HepG2 (cell line): ENCODE data around the gene MYADML2. TPM values are rescaled to one million over a fixed set of nuclear protein-coding genes. Genes with fewer than 3 reads are reported as not detected.

Experiments
- ADNP ChIP-seq: sonication (generic); formaldehyde crosslinking; IDR thresholded peaks from 2 replicates; pipeline ENCODE4 v1.4.0; 2020; ENCODE audit warnings: missing genetic modification reagents
- BHLHE40 ChIP-seq: IDR thresholded peaks from 2 replicates; pipeline ENCODE4 v1.6.1; 2011; ENCODE audit warnings: low read length, improper control_type of control experiment
- CBX2 ChIP-seq, 2 experiments: fragments of 200-600 bp in 1 of 2; sonication (generic); formaldehyde crosslinking in 1 of 2; IDR thresholded peaks; 2 replicates each; pipeline versions ENCODE4 v1.7.0 to v1.8.1; 2018 to 2022; ENCODE audit warnings: low read depth in 2 of 2, low read length in 1 of 2, mild to moderate bottlenecking in 1 of 2, missing genetic modification reagents in 1 of 2
- CHCHD3 ChIP-seq: sonication (generic); formaldehyde crosslinking; IDR thresholded peaks from 2 replicates; pipeline ENCODE4 v1.8.0; 2022; ENCODE audit warnings: mild to moderate bottlenecking, missing genetic modification reagents, moderate library complexity
- DBP ChIP-seq: sonication (generic); formaldehyde crosslinking; IDR thresholded peaks from 2 replicates; pipeline ENCODE4 v1.4.0; 2020; ENCODE audit warnings: missing genetic modification reagents; ENCODE audit errors: not compliant biosample characterization
- DR1 ChIP-seq: sonication (generic); formaldehyde crosslinking; IDR thresholded peaks from 2 replicates; pipeline ENCODE4 v1.8.0; 2021; ENCODE audit warnings: mild to moderate bottlenecking, missing genetic modification reagents, inconsistent platforms
- GPBP1L1 ChIP-seq: sonication (generic); formaldehyde crosslinking; IDR thresholded peaks from 2 replicates; pipeline ENCODE4 v1.5.0; 2020; ENCODE audit warnings: mild to moderate bottlenecking, missing genetic modification reagents
- JARID2 ChIP-seq: sonication (generic); formaldehyde crosslinking; IDR thresholded peaks from 2 replicates; pipeline ENCODE4 v1.8.1; 2023; ENCODE audit warnings: missing genetic modification reagents, inconsistent platforms; ENCODE audit not compliant: insufficient replicate concordance
- NCOA2 ChIP-seq: sonication (generic); formaldehyde crosslinking; IDR thresholded peaks from 2 replicates; pipeline ENCODE4 v1.8.0; 2022; ENCODE audit warnings: inconsistent platforms
- THAP7 ChIP-seq: sonication (generic); formaldehyde crosslinking; IDR thresholded peaks from 2 replicates; pipeline ENCODE4 v1.8.1; 2023; ENCODE audit warnings: mild to moderate bottlenecking, missing genetic modification reagents
- ZBTB2 ChIP-seq: sonication (generic); formaldehyde crosslinking; IDR thresholded peaks from 2 replicates; pipeline ENCODE4 v1.8.0; 2022; ENCODE audit warnings: low read depth, missing genetic modification reagents
- ZBTB44 ChIP-seq: sonication (generic); formaldehyde crosslinking; IDR thresholded peaks from 2 replicates; pipeline ENCODE4 v1.4.0; 2020; ENCODE audit warnings: missing genetic modification reagents
- ZNF33A ChIP-seq: sonication (generic); formaldehyde crosslinking; IDR thresholded peaks from 2 replicates; pipeline ENCODE4 v1.5.1; 2020; ENCODE audit warnings: missing genetic modification reagents, mild to moderate bottlenecking, moderate library complexity, borderline replicate concordance
- ZNF441 ChIP-seq: sonication (generic); formaldehyde crosslinking; IDR thresholded peaks from 2 replicates; pipeline ENCODE4 v1.7.0; 2021; ENCODE audit warnings: missing genetic modification reagents, borderline replicate concordance
- ZNF549 ChIP-seq: sonication (generic); formaldehyde crosslinking; IDR thresholded peaks from 2 replicates; pipeline ENCODE4 v1.5.0; 2020; ENCODE audit warnings: missing genetic modification reagents
- ZNF562 ChIP-seq: sonication (generic); formaldehyde crosslinking; IDR thresholded peaks from 2 replicates; pipeline ENCODE4 v1.8.0; 2022; ENCODE audit warnings: missing genetic modification reagents, borderline replicate concordance
- ZNF577 ChIP-seq: sonication (generic); formaldehyde crosslinking; IDR thresholded peaks from 2 replicates; pipeline ENCODE4 v1.4.0; 2020; ENCODE audit warnings: mild to moderate bottlenecking, low read depth, missing genetic modification reagents, borderline replicate concordance
- ZNF770 ChIP-seq: sonication (generic); formaldehyde crosslinking; IDR thresholded peaks from 2 replicates; pipeline ENCODE4 v1.5.0; 2020; ENCODE audit warnings: mild to moderate bottlenecking, missing genetic modification reagents
- ZNF788 ChIP-seq: sonication (generic); formaldehyde crosslinking; IDR thresholded peaks from 2 replicates; pipeline ENCODE4 v1.5.0; 2020; ENCODE audit warnings: mild to moderate bottlenecking, missing genetic modification reagents, borderline replicate concordance
- ZNF792 ChIP-seq: IDR thresholded peaks from 2 replicates; pipeline ENCODE4 v1.6.1; 2016
- polyA plus RNA-seq, 8 experiments: library from polyadenylated mRNA; depleted of rRNA in 3 of 8; stranded (reverse) in 7 of 8; unstranded in 1 of 8; fragments of >200 nt; fragmentation: Illumina TruSeq in 4 of 8; extraction: Trizol in 4 of 8; gene quantifications; 2 replicates each; pipeline versions ENCODE4 v1.2.1 to v1.2.3, GENCODE V29; 2011 to 2016; ENCODE audit warnings: low read depth in 4 of 8, missing spikeins in 1 of 8, mixed read lengths in 1 of 8; ENCODE audit not compliant: insufficient read depth in 1 of 8
- total RNA-seq, 5 experiments: library from RNA; depleted of rRNA; stranded (reverse); fragments of >200 nt; fragmentation: Illumina TruSeq; extraction: Trizol; gene quantifications; 2 replicates each; pipeline ENCODE4 v1.2.3, GENCODE V29; 2016; ENCODE audit warnings: low read depth in 1 of 5

The MYADML2 gene
- total and polyA plus RNA-seq, 2 of the 13 experiments (the other 11 are each of a cell fraction or from before 2014, with no cell fraction given), result not detected

GRCh38 chr17:81962499-81963441, 15.7 kb upstream of the MYADML2 start (continued):
- no peak for TF ChIP-seq DBP (CRISPR knock-in tag)
- TF ChIP-seq ZNF788 (CRISPR knock-in tag), result no peak
- no peak for TF ChIP-seq ZNF562 (CRISPR knock-in tag)
- TF ChIP-seq ZNF577 (CRISPR knock-in tag), result no peak
- no peak for TF ChIP-seq ADNP (CRISPR knock-in tag)
- no peak for TF ChIP-seq GPBP1L1
- no peak for TF ChIP-seq DR1 (CRISPR knock-in tag)
- no peak for TF ChIP-seq ZNF792 (CRISPR knock-in tag)
- TF ChIP-seq ZNF441 (CRISPR knock-in tag), result no peak
- TF ChIP-seq ZNF770 (CRISPR knock-in tag), result no peak
- no peak for TF ChIP-seq ZNF33A (CRISPR knock-in tag)
- no peak for TF ChIP-seq CBX2 (IDR thresholded peaks at IDR 0.05; ENCODE audit: low read depth, low read length)
- TF ChIP-seq CBX2 (CRISPR knock-in tag; IDR thresholded peaks at IDR 0.05; ENCODE audit: low read depth), result no peak
- TF ChIP-seq CHCHD3 (CRISPR knock-in tag), result no peak
- TF ChIP-seq ZBTB44 (CRISPR knock-in tag), result no peak
- TF ChIP-seq NCOA2 (CRISPR knock-in tag), result no peak
- TF ChIP-seq BHLHE40, result no peak
- no peak for TF ChIP-seq THAP7
- TF ChIP-seq ZNF549 (CRISPR knock-in tag), result no peak
- no peak for TF ChIP-seq ZBTB2 (CRISPR knock-in tag)
- TF ChIP-seq JARID2, result no peak
